SK-N-MC (cell line): ENCODE measurements around the gene ZNF580.

Experiments used
- DNase-seq: peaks from one replicate; pipeline ENCODE4 v3.0.0-alpha.2; 2011; ENCODE audit warnings: low read depth, low spot score
- H3K27ac ChIP-seq: fragments of 200-600 bp; sonication (generic); 2 replicates; pipeline ENCODE4 v1.5.1; 2016; ENCODE audit warnings: mixed run types
- H3K36me3 ChIP-seq: fragments of 200-600 bp; sonication (generic); 2 replicates; pipeline ENCODE4 v1.6.1; 2017; ENCODE audit warnings: antibody characterized with exemption, low read length, mixed read lengths; ENCODE audit not compliant: insufficient read depth
- H3K4me3 ChIP-seq: fragments of 200-600 bp; sonication (generic); 2 replicates; pipeline ENCODE4 v1.5.1; 2016
- H3K9ac ChIP-seq: fragments of 200-600 bp; sonication (generic); 2 replicates; pipeline ENCODE4 v1.8.0; 2017; ENCODE audit warnings: mixed run types, mixed read lengths; ENCODE audit not compliant: insufficient read length
- H3K9me3 ChIP-seq: fragments of 200-600 bp; sonication (generic); 2 replicates; pipeline ENCODE4 v1.6.1; 2017; ENCODE audit warnings: low read depth, mild to moderate bottlenecking, antibody characterized with exemption, low read length, moderate library complexity, mixed read lengths
- EZH2 ChIP-seq: fragments of 200-600 bp; sonication (generic); IDR thresholded peaks from one replicate; pipeline ENCODE4 v1.6.1; 2017; ENCODE audit warnings: antibody characterized with exemption
- FOXP2 ChIP-seq: optimal IDR thresholded peaks from 2 replicates; pipeline ENCODE3; 2011; ENCODE audit warnings: mild to moderate bottlenecking, moderate library complexity; ENCODE audit not compliant: insufficient read depth; ENCODE audit errors: extremely low read length, control extremely low read depth
- POLR2AphosphoS5 ChIP-seq: IDR thresholded peaks from 2 replicates; pipeline ENCODE4 v1.6.1; 2012; ENCODE audit warnings: mild to moderate bottlenecking, low read depth, low read length, borderline replicate concordance

Gene ZNF580

GRCh38 chr19:55650602-55651230 is 9.9 kb downstream of the ZNF580 start:
- TF ChIP-seq FOXP2, result no peak
- TF ChIP-seq EZH2, result no peak
- no peak for TF ChIP-seq POLR2AphosphoS5
- H3K4me3 ChIP-seq, result no peak overlapping the region
- DNase-seq, result no peak
- H3K9me3 ChIP-seq, result no peaks in the 10 kb centered on the region
- peaks cover 22% of the 10 kb centered on the region for H3K36me3 ChIP-seq
- no peak overlapping the region for H3K27ac ChIP-seq
- H3K9ac ChIP-seq, result no peak overlapping the region

- H3K36me3 ChIP-seq, result peaks cover 26% of the 10 kb centered on the region
- no peak overlapping the region for H3K9ac ChIP-seq
- no peaks in the 10 kb centered on the region for H3K9me3 ChIP-seq
- TF ChIP-seq EZH2 (no peak), FOXP2 (no peak), POLR2AphosphoS5 (no peak)
- no peak overlapping the region for H3K27ac ChIP-seq
- no peak overlapping the region for H3K4me3 ChIP-seq
- DNase-seq, result no peak
Observed at GRCh38 chr19:55651236-55651635, 10.4 kb downstream of the ZNF580 start.

GRCh38 chr19:55652311-55653128 is 11.7 kb downstream of the ZNF580 start:
- Histone ChIP-seq H3K9me3 (no peaks in the 10 kb centered on the region), H3K4me3 (no peak overlapping the region)

GRCh38 chr19:55653651-55654322 is 13.0 kb downstream of the ZNF580 start:
- peak; percentile 98 for DNase-seq
- H3K9ac ChIP-seq, result peak overlapping the region; percentile 100
- peak overlapping the region; percentile 96 for H3K4me3 ChIP-seq
- no peaks in the 10 kb centered on the region for H3K9me3 ChIP-seq
- TF ChIP-seq EZH2, result no peak
- TF ChIP-seq POLR2AphosphoS5, result peak; percentile 80
- peak overlapping the region; percentile 99 for H3K27ac ChIP-seq
- peaks cover 36% of the 10 kb centered on the region for H3K36me3 ChIP-seq

More at GRCh38 chr19:55652311-55653128, 11.7 kb downstream of the ZNF580 start:
- H3K27ac ChIP-seq, result no peak overlapping the region
- no peak for DNase-seq
- H3K36me3 ChIP-seq, result peaks cover 32% of the 10 kb centered on the region
- TF ChIP-seq EZH2, result no peak
- no peak for TF ChIP-seq POLR2AphosphoS5
- TF ChIP-seq FOXP2, result no peak
- H3K9ac ChIP-seq, result no peak overlapping the region

GRCh38 chr19:55654323-55654867 is 13.6 kb downstream of the ZNF580 start:
- peak; percentile 96 for DNase-seq
- TF ChIP-seq FOXP2, result peak; percentile 87
- TF ChIP-seq POLR2AphosphoS5, result no peak; the same call in 1 of the 2 replicates
- TF ChIP-seq EZH2, result no peak
- Histone ChIP-seq H3K4me3 (peak overlapping the region; percentile 96), H3K9ac (peak overlapping the region; percentile 100), H3K27ac (peak overlapping the region; percentile 99), H3K36me3 (peaks cover 41% of the 10 kb centered on the region), H3K9me3 (no peaks in the 10 kb centered on the region)

- Histone ChIP-seq H3K4me3 (peak within 1 kb of the TSS; percentile 100), H3K9me3 (no peaks in the 10 kb centered on the region), H3K27ac (peak within 1 kb of the TSS; percentile 100), H3K36me3 (peaks cover 48% of the 10 kb centered on the region), H3K9ac (peak within 1 kb of the TSS; percentile 100)
- no peak for DNase-seq
- no peak for TF ChIP-seq FOXP2
- TF ChIP-seq POLR2AphosphoS5, result peak; percentile 73
Observed at GRCh38 chr19:55654868-55655647, 14.3 kb downstream of the ZNF580 start, which contains the start of gene U2AF2. Gene U2AF2, plus strand, starts transcription at chr19:55655035. Its CDS starts 70 bp downstream, at chr19:55655105.

- Histone ChIP-seq H3K36me3 (peaks cover 48% of the 10 kb centered on the region), H3K9ac (peak overlapping the region; percentile 100), H3K27ac (peak overlapping the region; percentile 100), H3K4me3 (peak overlapping the region; percentile 100), H3K9me3 (no peaks in the 10 kb centered on the region)
- TF ChIP-seq EZH2, result no peak
- TF ChIP-seq POLR2AphosphoS5, result no peak
- TF ChIP-seq FOXP2, result no peak
- no peak for DNase-seq
Observed at GRCh38 chr19:55655648-55656040, 14.8 kb downstream of the ZNF580 start.

GRCh38 chr19:55656552-55656951 is 15.8 kb downstream of the ZNF580 start:
- Histone ChIP-seq H3K9ac (peak overlapping the region; percentile 100), H3K4me3 (peak overlapping the region; percentile 100), H3K27ac (peak overlapping the region; percentile 100; the same call in 1 of the 2 replicates), H3K36me3 (peaks cover 50% of the 10 kb centered on the region), H3K9me3 (no peaks in the 10 kb centered on the region)
- TF ChIP-seq EZH2 (no peak), FOXP2 (no peak), POLR2AphosphoS5 (no peak)
- DNase-seq, result no peak
